ENCODE measurements around the gene LRCOL1. TPM values are rescaled to one million over a fixed set of nuclear protein-coding genes. Genes with fewer than 3 reads are reported as not detected.

LRCOL1 gene
- total and polyA plus RNA-seq, 4 donors: 0.98 to 1.8 (median 1.3) TPM

GRCh38 chr12:132638541-132639408 is 28.4 kb upstream of the LRCOL1 start:
- H3K36me3 ChIP-seq (ENCODE audit: control insufficient read depth in 4 of 4, insufficient read depth in 4 of 4, low read length in 4 of 4): peaks cover 2 to 56% (median 53%) of the 10 kb centered on the region in 4 donors
- no peaks in the 10 kb centered on the region for H3K4me1 ChIP-seq (ENCODE audit: control insufficient read depth in 5 of 5, insufficient read depth in 5 of 5, low read length in 5 of 5)
- WGBS, 2 donors: 79 to 80% methylated on average over 25 of the region's 25 CpGs
- peak; percentile 8 for TF ChIP-seq CTCF (IDR thresholded peaks at IDR 0.05; ENCODE audit: control extremely low read depth, extremely low read depth)
- no peak overlapping the region for H3K9ac ChIP-seq (ENCODE audit: insufficient read depth in 1 of 2, low read length in 2 of 2)
- H3K27ac ChIP-seq (ENCODE audit: low read depth in 1 of 2, low read length in 1 of 2): no peak overlapping the region
- H3K9me3 ChIP-seq (ENCODE audit: control insufficient read depth in 4 of 4, insufficient read depth in 3 of 4, low read length in 3 of 4): no peaks in the 10 kb centered on the region
- H3K27me3 ChIP-seq (ENCODE audit: control insufficient read depth in 3 of 3, insufficient read depth in 3 of 3, low read length in 2 of 3): no peaks in the 10 kb centered on the region
- DNase-seq (peak; percentile 46 to 53 (median 50)), ATAC-seq (ENCODE audit: insufficient read depth, low FRiP score) (no peak)
- H3K4me3 ChIP-seq: no peak overlapping the region

GRCh38 chr12:132637811-132638210 is 27.4 kb upstream of the LRCOL1 start:
- Histone ChIP-seq H3K9me3 (ENCODE audit: control insufficient read depth in 4 of 4, insufficient read depth in 3 of 4, low read length in 3 of 4) (no peaks in the 10 kb centered on the region), H3K9ac (ENCODE audit: insufficient read depth in 1 of 2, low read length in 2 of 2) (no peak overlapping the region), H3K4me1 (ENCODE audit: control insufficient read depth in 5 of 5, insufficient read depth in 5 of 5, low read length in 5 of 5) (no peaks in the 10 kb centered on the region), H3K4me3 (no peak overlapping the region), H3K36me3 (ENCODE audit: control insufficient read depth in 4 of 4, insufficient read depth in 4 of 4, low read length in 4 of 4) (peaks cover 2 to 59% (median 50%) of the 10 kb centered on the region in 4 donors), H3K27ac (ENCODE audit: low read depth in 1 of 2, low read length in 1 of 2) (no peak overlapping the region), H3K27me3 (ENCODE audit: control insufficient read depth in 3 of 3, insufficient read depth in 3 of 3, low read length in 2 of 3) (no peaks in the 10 kb centered on the region)
- DNase-seq: no peak
- 88 to 92% methylated on average over 18 of the region's 18 CpGs for WGBS, 2 donors
- ATAC-seq (ENCODE audit: insufficient read depth, low FRiP score): no peak
- TF ChIP-seq CTCF (IDR thresholded peaks at IDR 0.05; ENCODE audit: control extremely low read depth, extremely low read depth): no peak

- no peak overlapping the region for H3K27ac ChIP-seq (ENCODE audit: low read depth in 1 of 2, low read length in 1 of 2)
- DNase-seq (no peak), ATAC-seq (ENCODE audit: insufficient read depth, low FRiP score) (no peak)
- TF ChIP-seq CTCF (IDR thresholded peaks at IDR 0.05; ENCODE audit: control extremely low read depth, extremely low read depth): no peak
- H3K9me3 ChIP-seq (ENCODE audit: control insufficient read depth in 4 of 4, insufficient read depth in 3 of 4, low read length in 3 of 4): no peaks in the 10 kb centered on the region
- WGBS, 2 donors: 93% methylated on average over 29 of the region's 29 CpGs
- H3K27me3 ChIP-seq (ENCODE audit: control insufficient read depth in 3 of 3, insufficient read depth in 3 of 3, low read length in 2 of 3): no peaks in the 10 kb centered on the region
- H3K4me3 ChIP-seq: no peak overlapping the region
- H3K36me3 ChIP-seq (ENCODE audit: control insufficient read depth in 4 of 4, insufficient read depth in 4 of 4, low read length in 4 of 4): peaks cover 7 to 57% (median 53%) of the 10 kb centered on the region in 4 donors
- H3K4me1 ChIP-seq (ENCODE audit: control insufficient read depth in 5 of 5, insufficient read depth in 5 of 5, low read length in 5 of 5): no peaks in the 10 kb centered on the region
- H3K9ac ChIP-seq (ENCODE audit: insufficient read depth in 1 of 2, low read length in 2 of 2): no peak overlapping the region
Observed at GRCh38 chr12:132635076-132635955, 24.9 kb upstream of the LRCOL1 start.

Measured in lung (tissue), 12 donors.